Liver (tissue), 9 donors: ENCODE measurements around the gene MLF1. TPM values are rescaled to one million over a fixed set of nuclear protein-coding genes. Genes with fewer than 3 reads are reported as not detected.

Experiments
- DNase-seq: peaks from one replicate; pipeline ENCODE4 v3.0.0-alpha.2; 2017; ENCODE audit warnings: low spot score
- H3K27ac ChIP-seq, 2 donors: one replicate each; pipeline ENCODE4 v1.7.0; 2013; ENCODE audit warnings: inconsistent platforms in 2 of 2, low read length in 2 of 2, control low read depth in 1 of 2, low read depth in 1 of 2, mild to moderate bottlenecking in 1 of 2
- H3K27me3 ChIP-seq, 4 donors: one replicate each; pipeline versions ENCODE4 v1.6.1 to v1.7.0; 2013; ENCODE audit warnings: low read length in 3 of 4, inconsistent platforms in 1 of 4, mild to moderate bottlenecking in 1 of 4, moderate library complexity in 1 of 4; ENCODE audit not compliant: control insufficient read depth in 4 of 4, insufficient read depth in 4 of 4
- H3K36me3 ChIP-seq, 4 donors: one replicate each; pipeline versions ENCODE4 v1.6.1 to v1.7.0; 2013; ENCODE audit warnings: low read length in 3 of 4, mild to moderate bottlenecking in 3 of 4, low read depth in 1 of 4, moderate library complexity in 1 of 4; ENCODE audit not compliant: control insufficient read depth in 4 of 4, insufficient read depth in 3 of 4
- H3K4me1 ChIP-seq, 4 donors: one replicate each; pipeline versions ENCODE4 v1.6.1 to v1.7.0; 2013; ENCODE audit warnings: low read length in 3 of 4, mild to moderate bottlenecking in 3 of 4, moderate library complexity in 1 of 4; ENCODE audit not compliant: control insufficient read depth in 4 of 4, insufficient read depth in 4 of 4
- H3K4me3 ChIP-seq, 3 donors: one replicate each; pipeline versions ENCODE4 v1.6.1 to v1.7.0; 2013; ENCODE audit warnings: low read length in 3 of 3, control low read depth in 1 of 3, low read depth in 1 of 3, mild to moderate bottlenecking in 1 of 3
- H3K9ac ChIP-seq, 2 donors: one replicate each; pipeline ENCODE4 v1.7.0; 2013; ENCODE audit warnings: low read length in 2 of 2, mild to moderate bottlenecking in 2 of 2, moderate library complexity in 2 of 2, control low read depth in 1 of 2, low read depth in 1 of 2
- H3K9me3 ChIP-seq, 4 donors: one replicate each; pipeline versions ENCODE4 v1.6.1 to v1.7.0; 2013; ENCODE audit warnings: low read length in 3 of 4; ENCODE audit not compliant: control insufficient read depth in 4 of 4
- EGR1 ChIP-seq, 2 donors: IDR thresholded peaks; 2 replicates each; pipeline ENCODE4 v1.6.1; 2016 to 2018; ENCODE audit warnings: antibody characterized with exemption in 2 of 2, low read depth in 2 of 2
- FOXA1 ChIP-seq: IDR thresholded peaks from 2 replicates; pipeline ENCODE4 v1.6.1; 2016; ENCODE audit warnings: antibody characterized with exemption
- FOXA2 ChIP-seq: IDR thresholded peaks from 2 replicates; pipeline ENCODE4 v1.6.1; 2016; ENCODE audit warnings: antibody characterized with exemption
- GABPA ChIP-seq, 2 donors: IDR thresholded peaks in 1 of 2; conservative IDR thresholded peaks in 1 of 2; 2 replicates each; pipeline ENCODE4 v1.6.1; 2016; ENCODE audit warnings: antibody characterized with exemption in 2 of 2, mild to moderate bottlenecking in 1 of 2, moderate library complexity in 1 of 2
- HNF4A ChIP-seq, 2 donors: conservative IDR thresholded peaks; 2 replicates each; pipeline ENCODE4 v1.6.1; 2016; ENCODE audit warnings: antibody characterized with exemption in 2 of 2, mild to moderate bottlenecking in 2 of 2
- HNF4G ChIP-seq: IDR thresholded peaks from 2 replicates; pipeline ENCODE4 v1.6.1; 2016; ENCODE audit warnings: antibody characterized with exemption
- JUND ChIP-seq, 2 donors: IDR thresholded peaks; 2 replicates each; pipeline ENCODE4 v1.6.1; 2016; ENCODE audit warnings: antibody characterized with exemption in 2 of 2
- NR2F2 ChIP-seq: IDR thresholded peaks from 2 replicates; pipeline ENCODE4 v1.6.1; 2016; ENCODE audit warnings: antibody characterized with exemption
- RAD21 ChIP-seq, 2 donors: IDR thresholded peaks; 2 replicates each; pipeline ENCODE4 v1.6.1; 2016; ENCODE audit warnings: antibody characterized with exemption in 2 of 2, mild to moderate bottlenecking in 2 of 2
- RXRA ChIP-seq, 2 donors: IDR thresholded peaks; 2 replicates each; pipeline ENCODE4 v1.6.1; 2017 to 2018; ENCODE audit warnings: antibody characterized with exemption in 2 of 2, mild to moderate bottlenecking in 1 of 2
- SP1 ChIP-seq: IDR thresholded peaks from 2 replicates; pipeline ENCODE4 v1.6.1; 2018; ENCODE audit warnings: antibody characterized with exemption, mild to moderate bottlenecking
- TAF1 ChIP-seq: conservative IDR thresholded peaks from 2 replicates; pipeline ENCODE4 v1.6.1; 2016; ENCODE audit warnings: antibody characterized with exemption, mild to moderate bottlenecking
- YY1 ChIP-seq: IDR thresholded peaks from 2 replicates; pipeline ENCODE4 v1.6.1; 2016; ENCODE audit warnings: antibody characterized with exemption, mild to moderate bottlenecking
- WGBS: extraction: QIAGEN DNeasy Blood & Tissue Kit; methylation state at CpG from one replicate; pipeline ENCODE4 v1.1.7; 2013; 5-methylcytosine and 5-hydroxymethylcytosine counted together
- polyA plus RNA-seq, 2 donors: library from polyadenylated mRNA; stranded (reverse) in 1 of 2; unstranded in 1 of 2; fragments of 200-250 nt in 1 of 2; fragments of >200 nt in 1 of 2; fragmentation: Nextera tagmentation in 1 of 2; extraction: Ambion mirVana in 1 of 2; gene quantifications; one replicate each; pipeline versions ENCODE4 v1.2.1 to v1.2.3, GENCODE V29; 2013 to 2015
- total RNA-seq, 2 donors: library from RNA; depleted of rRNA; stranded (reverse); fragments of >200 nt; gene quantifications; one replicate each; pipeline ENCODE4 v1.2.3, GENCODE V29; 2014
- TF ChIP-seq, protein P1 (sequence below): IDR thresholded peaks from 2 replicates; pipeline ENCODE4 v1.6.1; 2016; ENCODE audit warnings: antibody characterized with exemption, mild to moderate bottlenecking
- TF ChIP-seq, protein P2 (sequence below): IDR thresholded peaks from 2 replicates; pipeline ENCODE4 v1.6.1; 2016; ENCODE audit warnings: antibody characterized with exemption
- TF ChIP-seq, protein P3 (sequence below): fragments of 150-350 bp; IDR thresholded peaks from 2 replicates; pipeline ENCODE4 v1.5.1; 2017; ENCODE audit warnings: improper control_type of control experiment, low read depth, low read length; ENCODE audit not compliant: missing input control
- TF ChIP-seq, protein P4 (sequence below): IDR thresholded peaks from 2 replicates; pipeline ENCODE4 v1.6.1; 2016; ENCODE audit warnings: antibody characterized with exemption
- TF ChIP-seq, protein P5 (sequence below): IDR thresholded peaks from 2 replicates; pipeline ENCODE4 v1.6.1; 2016; ENCODE audit warnings: antibody characterized with exemption
- donor health status: healthy.
- donor health status: healthy.
- donor health status: healthy.
- donor health status: healthy.
- donor health status: healthy.

MLF1 gene
- total and polyA plus RNA-seq, 4 donors: 0.20 to 3.3 (median 0.45) TPM

DNA sequence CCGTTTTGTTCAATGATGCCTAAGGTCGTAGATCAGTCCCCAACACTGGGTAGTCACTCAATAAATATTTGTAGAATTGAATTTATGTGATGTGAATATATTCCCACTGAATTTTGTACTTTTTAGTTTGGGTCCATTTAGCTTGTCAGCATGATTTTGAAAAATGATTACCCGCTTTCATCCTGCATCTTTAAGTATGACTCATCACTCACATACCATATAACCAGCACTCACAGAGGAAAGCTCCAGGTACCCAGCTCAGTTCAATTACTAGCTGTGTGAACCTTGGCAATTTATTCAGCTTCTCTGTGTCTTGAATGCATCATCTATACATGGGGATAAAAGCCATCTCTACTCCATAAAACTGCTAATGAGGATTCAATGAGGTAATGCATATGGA lies 2.2 kb upstream of the MLF1 start:
- Histone ChIP-seq H3K9me3 (peaks cover 0 to 3% (median 0%) of the 10 kb centered on the region in 4 donors), H3K4me3 (no peak overlapping the region), H3K36me3 (no peaks in the 10 kb centered on the region), H3K4me1 (peaks cover 2 to 6% (median 5%) of the 10 kb centered on the region in 4 donors), H3K27me3 (peaks cover 0 to 12% (median 1%) of the 10 kb centered on the region in 4 donors), H3K9ac (no peak overlapping the region), H3K27ac (no peak overlapping the region)
- no peak for DNase-seq
- TF ChIP-seq, protein P1, sequence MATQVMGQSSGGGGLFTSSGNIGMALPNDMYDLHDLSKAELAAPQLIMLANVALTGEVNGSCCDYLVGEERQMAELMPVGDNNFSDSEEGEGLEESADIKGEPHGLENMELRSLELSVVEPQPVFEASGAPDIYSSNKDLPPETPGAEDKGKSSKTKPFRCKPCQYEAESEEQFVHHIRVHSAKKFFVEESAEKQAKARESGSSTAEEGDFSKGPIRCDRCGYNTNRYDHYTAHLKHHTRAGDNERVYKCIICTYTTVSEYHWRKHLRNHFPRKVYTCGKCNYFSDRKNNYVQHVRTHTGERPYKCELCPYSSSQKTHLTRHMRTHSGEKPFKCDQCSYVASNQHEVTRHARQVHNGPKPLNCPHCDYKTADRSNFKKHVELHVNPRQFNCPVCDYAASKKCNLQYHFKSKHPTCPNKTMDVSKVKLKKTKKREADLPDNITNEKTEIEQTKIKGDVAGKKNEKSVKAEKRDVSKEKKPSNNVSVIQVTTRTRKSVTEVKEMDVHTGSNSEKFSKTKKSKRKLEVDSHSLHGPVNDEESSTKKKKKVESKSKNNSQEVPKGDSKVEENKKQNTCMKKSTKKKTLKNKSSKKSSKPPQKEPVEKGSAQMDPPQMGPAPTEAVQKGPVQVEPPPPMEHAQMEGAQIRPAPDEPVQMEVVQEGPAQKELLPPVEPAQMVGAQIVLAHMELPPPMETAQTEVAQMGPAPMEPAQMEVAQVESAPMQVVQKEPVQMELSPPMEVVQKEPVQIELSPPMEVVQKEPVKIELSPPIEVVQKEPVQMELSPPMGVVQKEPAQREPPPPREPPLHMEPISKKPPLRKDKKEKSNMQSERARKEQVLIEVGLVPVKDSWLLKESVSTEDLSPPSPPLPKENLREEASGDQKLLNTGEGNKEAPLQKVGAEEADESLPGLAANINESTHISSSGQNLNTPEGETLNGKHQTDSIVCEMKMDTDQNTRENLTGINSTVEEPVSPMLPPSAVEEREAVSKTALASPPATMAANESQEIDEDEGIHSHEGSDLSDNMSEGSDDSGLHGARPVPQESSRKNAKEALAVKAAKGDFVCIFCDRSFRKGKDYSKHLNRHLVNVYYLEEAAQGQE: no peak
- no peak for TF ChIP-seq NR2F2
- TF ChIP-seq, protein P2, sequence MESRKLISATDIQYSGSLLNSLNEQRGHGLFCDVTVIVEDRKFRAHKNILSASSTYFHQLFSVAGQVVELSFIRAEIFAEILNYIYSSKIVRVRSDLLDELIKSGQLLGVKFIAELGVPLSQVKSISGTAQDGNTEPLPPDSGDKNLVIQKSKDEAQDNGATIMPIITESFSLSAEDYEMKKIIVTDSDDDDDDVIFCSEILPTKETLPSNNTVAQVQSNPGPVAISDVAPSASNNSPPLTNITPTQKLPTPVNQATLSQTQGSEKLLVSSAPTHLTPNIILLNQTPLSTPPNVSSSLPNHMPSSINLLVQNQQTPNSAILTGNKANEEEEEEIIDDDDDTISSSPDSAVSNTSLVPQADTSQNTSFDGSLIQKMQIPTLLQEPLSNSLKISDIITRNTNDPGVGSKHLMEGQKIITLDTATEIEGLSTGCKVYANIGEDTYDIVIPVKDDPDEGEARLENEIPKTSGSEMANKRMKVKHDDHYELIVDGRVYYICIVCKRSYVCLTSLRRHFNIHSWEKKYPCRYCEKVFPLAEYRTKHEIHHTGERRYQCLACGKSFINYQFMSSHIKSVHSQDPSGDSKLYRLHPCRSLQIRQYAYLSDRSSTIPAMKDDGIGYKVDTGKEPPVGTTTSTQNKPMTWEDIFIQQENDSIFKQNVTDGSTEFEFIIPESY: no peak
- TF ChIP-seq HNF4A (conservative IDR thresholded peaks at IDR 0.05): no peak
- TF ChIP-seq RXRA (IDR thresholded peaks at IDR 0.05): no peak
- TF ChIP-seq, protein P3, sequence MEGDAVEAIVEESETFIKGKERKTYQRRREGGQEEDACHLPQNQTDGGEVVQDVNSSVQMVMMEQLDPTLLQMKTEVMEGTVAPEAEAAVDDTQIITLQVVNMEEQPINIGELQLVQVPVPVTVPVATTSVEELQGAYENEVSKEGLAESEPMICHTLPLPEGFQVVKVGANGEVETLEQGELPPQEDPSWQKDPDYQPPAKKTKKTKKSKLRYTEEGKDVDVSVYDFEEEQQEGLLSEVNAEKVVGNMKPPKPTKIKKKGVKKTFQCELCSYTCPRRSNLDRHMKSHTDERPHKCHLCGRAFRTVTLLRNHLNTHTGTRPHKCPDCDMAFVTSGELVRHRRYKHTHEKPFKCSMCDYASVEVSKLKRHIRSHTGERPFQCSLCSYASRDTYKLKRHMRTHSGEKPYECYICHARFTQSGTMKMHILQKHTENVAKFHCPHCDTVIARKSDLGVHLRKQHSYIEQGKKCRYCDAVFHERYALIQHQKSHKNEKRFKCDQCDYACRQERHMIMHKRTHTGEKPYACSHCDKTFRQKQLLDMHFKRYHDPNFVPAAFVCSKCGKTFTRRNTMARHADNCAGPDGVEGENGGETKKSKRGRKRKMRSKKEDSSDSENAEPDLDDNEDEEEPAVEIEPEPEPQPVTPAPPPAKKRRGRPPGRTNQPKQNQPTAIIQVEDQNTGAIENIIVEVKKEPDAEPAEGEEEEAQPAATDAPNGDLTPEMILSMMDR: no peak
- TF ChIP-seq FOXA1: no peak
- TF ChIP-seq, protein P4, sequence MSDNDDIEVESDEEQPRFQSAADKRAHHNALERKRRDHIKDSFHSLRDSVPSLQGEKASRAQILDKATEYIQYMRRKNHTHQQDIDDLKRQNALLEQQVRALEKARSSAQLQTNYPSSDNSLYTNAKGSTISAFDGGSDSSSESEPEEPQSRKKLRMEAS: no peak
- TF ChIP-seq HNF4G: no peak
- no peak for TF ChIP-seq YY1
- TF ChIP-seq, protein P5, sequence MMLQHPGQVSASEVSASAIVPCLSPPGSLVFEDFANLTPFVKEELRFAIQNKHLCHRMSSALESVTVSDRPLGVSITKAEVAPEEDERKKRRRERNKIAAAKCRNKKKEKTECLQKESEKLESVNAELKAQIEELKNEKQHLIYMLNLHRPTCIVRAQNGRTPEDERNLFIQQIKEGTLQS: no peak
- TF ChIP-seq FOXA2: no peak
- TF ChIP-seq SP1: no peak
- no peak for TF ChIP-seq RAD21 (IDR thresholded peaks at IDR 0.05)
- TF ChIP-seq JUND (IDR thresholded peaks at IDR 0.05): no peak
- no peak for TF ChIP-seq TAF1
- no peak for TF ChIP-seq EGR1 (IDR thresholded peaks at IDR 0.05; ENCODE audit: low read depth in 2 of 2)
- no peak for TF ChIP-seq GABPA (IDR thresholded peaks at IDR 0.05 in 1 of 2, conservative IDR thresholded peaks at IDR 0.05 in 1 of 2)
- WGBS: 73% methylated on average over 3 of the region's 3 CpGs
